Measurements from ENCODE around the gene HAUS7. TPM values are rescaled to one million over a fixed set of nuclear protein-coding genes. Genes with fewer than 3 reads are reported as not detected.

Gene HAUS7
- polyA plus RNA-seq, 2 of the 4 experiments (the other 2 are of a cell fraction) = 39.1 to 53.6 TPM

DNA sequence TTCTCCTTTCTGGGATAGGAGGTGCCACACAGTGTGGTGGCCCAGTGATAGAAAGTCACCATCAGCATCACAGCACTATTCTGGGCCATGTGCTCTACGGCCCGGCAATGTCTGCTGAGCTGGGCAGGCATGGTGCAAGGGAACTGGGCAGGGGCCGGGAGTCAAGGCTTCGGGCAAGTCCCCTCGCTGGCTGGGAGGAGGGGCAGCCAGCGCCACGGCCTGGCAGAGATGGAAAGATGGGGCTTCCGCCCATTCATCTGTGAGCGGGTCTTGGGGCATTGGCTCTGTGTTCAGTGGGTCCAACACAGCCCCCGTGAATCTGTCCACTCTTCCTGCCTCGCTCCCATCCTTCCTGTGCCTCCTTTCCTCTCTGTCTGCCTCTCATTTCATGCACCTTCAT is 40.0 kb upstream of the HAUS7 start:
- 84% methylated on average over 3 of the region's 11 CpGs for WGBS (ENCODE audit: missing lambda C conversion rate)
- ATAC-seq (no peak), FAIRE-seq (no peak), DNase-seq (ENCODE audit: low read depth in 1 of 2, low spot score in 1 of 2) (no peak)
- no peaks in the 10 kb centered on the region for H3K9me3 ChIP-seq
- no peak overlapping the region for H3K27ac ChIP-seq
- H3K4me3 ChIP-seq = no peak overlapping the region
- POLR2A ChIA-PET = no interaction called here
- CTCF ChIA-PET = interaction anchor here (1.1 to 7.6 kb wide), 6 partner anchors 10 to 478 kb away, joined by 3 to 130 read pairs (median 4); partner anchors contain the start of gene HAUS7
- TF ChIP-seq, protein P1, sequence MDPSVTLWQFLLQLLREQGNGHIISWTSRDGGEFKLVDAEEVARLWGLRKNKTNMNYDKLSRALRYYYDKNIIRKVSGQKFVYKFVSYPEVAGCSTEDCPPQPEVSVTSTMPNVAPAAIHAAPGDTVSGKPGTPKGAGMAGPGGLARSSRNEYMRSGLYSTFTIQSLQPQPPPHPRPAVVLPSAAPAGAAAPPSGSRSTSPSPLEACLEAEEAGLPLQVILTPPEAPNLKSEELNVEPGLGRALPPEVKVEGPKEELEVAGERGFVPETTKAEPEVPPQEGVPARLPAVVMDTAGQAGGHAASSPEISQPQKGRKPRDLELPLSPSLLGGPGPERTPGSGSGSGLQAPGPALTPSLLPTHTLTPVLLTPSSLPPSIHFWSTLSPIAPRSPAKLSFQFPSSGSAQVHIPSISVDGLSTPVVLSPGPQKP (IDR thresholded peaks at IDR 0.05; ENCODE audit: low read depth, low read length) = no peak
- TF ChIP-seq BHLHE40 (IDR thresholded peaks at IDR 0.05; ENCODE audit: low read depth, low read length) = no peak
- no peak overlapping the region for H3K4me2 ChIP-seq
- H3K4me1 ChIP-seq = no peaks in the 10 kb centered on the region

DNA sequence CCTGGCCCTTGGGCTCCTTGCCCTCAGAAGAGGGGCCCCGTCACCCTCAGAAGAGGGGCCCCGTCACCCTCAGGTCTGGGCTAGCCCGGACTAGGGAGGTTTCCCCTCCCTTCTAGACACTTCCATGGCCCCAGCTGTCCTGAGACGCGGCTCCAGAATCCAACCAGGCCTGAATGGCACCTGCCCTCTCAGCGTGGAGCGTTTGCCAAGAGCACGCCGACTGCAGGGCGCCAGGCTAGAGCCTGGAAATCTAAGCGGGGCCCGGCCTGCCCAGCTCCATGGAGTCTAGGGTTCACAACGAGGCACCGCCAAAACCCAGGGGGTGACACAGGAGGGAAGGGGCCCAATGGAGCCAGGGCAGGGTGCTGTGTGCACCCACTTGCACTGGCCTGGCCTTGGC is 39.2 kb upstream of the HAUS7 start:
- H3K27ac ChIP-seq = no peak overlapping the region
- H3K4me3 ChIP-seq = no peak overlapping the region
- ChIA-PET CTCF (interaction anchor here (0.7 to 7.6 kb wide), 10 partner anchors 10 to 656 kb away, joined by 3 to 130 read pairs (median 4); partner anchors contain the start of genes BGN, HAUS7 and PNCK), POLR2A (no interaction called here)
- DNase-seq (ENCODE audit: low read depth in 1 of 2, low spot score in 1 of 2) = no peak
- TF ChIP-seq MYC (IDR thresholded peaks at IDR 0.05; ENCODE audit: borderline replicate concordance, low read length) (no peak), RARB (CRISPR knock-in tag; IDR thresholded peaks at IDR 0.05) (no peak), MAFK (IDR thresholded peaks at IDR 0.05; ENCODE audit: partially characterized antibody) (no peak), NFE2L2 (conservative IDR thresholded peaks at IDR 0.05; ENCODE audit: low read length) (no peak), HOXB5 (CRISPR knock-in tag; IDR thresholded peaks at IDR 0.05) (no peak), ZNF302 (CRISPR knock-in tag; IDR thresholded peaks at IDR 0.05) (no peak), RFX5 (IDR thresholded peaks at IDR 0.05) (no peak), FOSB (CRISPR knock-in tag; IDR thresholded peaks at IDR 0.05) (no peak), POLR2A (IDR thresholded peaks at IDR 0.05; ENCODE audit: low read length) (no peak), BHLHE40 (IDR thresholded peaks at IDR 0.05; ENCODE audit: low read depth, low read length) (no peak), HOXB13 (CRISPR knock-in tag; IDR thresholded peaks at IDR 0.05; ENCODE audit: low read depth) (no peak), EHMT2 (IDR thresholded peaks at IDR 0.05; ENCODE audit: low read depth) (no peak)
- TF ChIP-seq, protein P2, sequence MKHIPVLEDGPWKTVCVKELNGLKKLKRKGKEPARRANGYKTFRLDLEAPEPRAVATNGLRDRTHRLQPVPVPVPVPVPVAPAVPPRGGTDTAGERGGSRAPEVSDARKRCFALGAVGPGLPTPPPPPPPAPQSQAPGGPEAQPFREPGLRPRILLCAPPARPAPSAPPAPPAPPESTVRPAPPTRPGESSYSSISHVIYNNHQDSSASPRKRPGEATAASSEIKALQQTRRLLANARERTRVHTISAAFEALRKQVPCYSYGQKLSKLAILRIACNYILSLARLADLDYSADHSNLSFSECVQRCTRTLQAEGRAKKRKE (CRISPR knock-in tag; IDR thresholded peaks at IDR 0.05; ENCODE audit: low read depth) = no peak
- TF ChIP-seq, protein P3, sequence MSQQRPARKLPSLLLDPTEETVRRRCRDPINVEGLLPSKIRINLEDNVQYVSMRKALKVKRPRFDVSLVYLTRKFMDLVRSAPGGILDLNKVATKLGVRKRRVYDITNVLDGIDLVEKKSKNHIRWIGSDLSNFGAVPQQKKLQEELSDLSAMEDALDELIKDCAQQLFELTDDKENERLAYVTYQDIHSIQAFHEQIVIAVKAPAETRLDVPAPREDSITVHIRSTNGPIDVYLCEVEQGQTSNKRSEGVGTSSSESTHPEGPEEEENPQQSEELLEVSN (IDR thresholded peaks at IDR 0.05; ENCODE audit: borderline replicate concordance, low read depth) = no peak
- TF ChIP-seq, protein P4, sequence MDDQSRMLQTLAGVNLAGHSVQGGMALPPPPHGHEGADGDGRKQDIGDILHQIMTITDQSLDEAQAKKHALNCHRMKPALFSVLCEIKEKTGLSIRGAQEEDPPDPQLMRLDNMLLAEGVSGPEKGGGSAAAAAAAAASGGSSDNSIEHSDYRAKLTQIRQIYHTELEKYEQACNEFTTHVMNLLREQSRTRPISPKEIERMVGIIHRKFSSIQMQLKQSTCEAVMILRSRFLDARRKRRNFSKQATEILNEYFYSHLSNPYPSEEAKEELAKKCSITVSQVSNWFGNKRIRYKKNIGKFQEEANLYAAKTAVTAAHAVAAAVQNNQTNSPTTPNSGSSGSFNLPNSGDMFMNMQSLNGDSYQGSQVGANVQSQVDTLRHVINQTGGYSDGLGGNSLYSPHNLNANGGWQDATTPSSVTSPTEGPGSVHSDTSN (IDR thresholded peaks at IDR 0.05) = no peak
- TF ChIP-seq, protein P5, sequence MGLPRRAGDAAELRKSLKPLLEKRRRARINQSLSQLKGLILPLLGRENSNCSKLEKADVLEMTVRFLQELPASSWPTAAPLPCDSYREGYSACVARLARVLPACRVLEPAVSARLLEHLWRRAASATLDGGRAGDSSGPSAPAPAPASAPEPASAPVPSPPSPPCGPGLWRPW (IDR thresholded peaks at IDR 0.05) = no peak
- H3K9me3 ChIP-seq = no peaks in the 10 kb centered on the region
- H3K4me2 ChIP-seq = no peak overlapping the region
- 80% methylated on average over 6 of the region's 14 CpGs for WGBS (ENCODE audit: missing lambda C conversion rate)
- FAIRE-seq = no peak
- no peaks in the 10 kb centered on the region for H3K4me1 ChIP-seq
- no peak for ATAC-seq

DNA sequence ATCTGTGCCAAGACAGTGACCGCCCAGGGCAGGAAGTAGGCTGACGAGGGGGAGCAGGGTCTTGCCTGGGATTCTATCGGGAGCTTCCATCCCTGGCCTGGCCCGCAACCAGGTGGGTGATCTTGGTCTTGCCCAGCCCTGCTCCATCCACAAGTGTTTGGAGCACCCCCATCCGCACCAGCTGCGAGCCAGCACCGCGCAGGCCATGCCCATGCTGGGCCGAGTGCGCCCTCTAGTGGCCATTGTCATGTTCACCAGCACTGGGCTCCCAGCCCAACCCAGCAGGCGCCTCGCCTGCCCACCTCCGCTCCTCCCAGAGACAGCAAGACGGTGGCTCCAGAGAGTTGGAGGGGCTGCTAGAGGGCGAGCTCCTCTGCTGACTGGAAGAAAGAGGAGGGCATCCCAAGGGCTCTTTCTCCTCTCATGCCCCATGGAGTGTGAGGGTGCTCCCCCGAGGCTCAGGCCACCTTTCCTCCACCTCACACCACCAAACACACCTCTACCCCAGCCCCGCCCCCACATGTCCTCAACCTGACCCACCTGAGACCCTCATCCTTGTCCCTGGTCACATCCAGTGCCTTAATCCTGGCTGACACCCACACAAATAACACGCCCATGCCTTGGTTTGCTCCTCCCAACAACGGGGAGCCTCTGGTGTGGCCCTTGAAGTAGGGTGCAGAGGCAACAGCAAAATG is 37.3 kb upstream of the HAUS7 start:
- H3K4me2 ChIP-seq = peak overlapping the region; percentile 53; the same call in 2 of the 3 replicates
- no peaks in the 10 kb centered on the region for H3K4me1 ChIP-seq
- DNase-seq (ENCODE audit: low read depth in 1 of 2, low spot score in 1 of 2) (peak; percentile 69 to 88), FAIRE-seq (peak; percentile 99), ATAC-seq (peak; percentile 88 to 98)
- no peaks in the 10 kb centered on the region for H3K9me3 ChIP-seq
- no peak overlapping the region for H3K4me3 ChIP-seq
- ChIA-PET POLR2A (no interaction called here), CTCF (interaction anchor here (0.6 to 7.6 kb wide), 37 partner anchors 9 to 566 kb away, joined by 3 to 130 read pairs (median 5); partner anchors contain the start of genes ATP2B3, BGN, HAUS7 and PNMA5)
- WGBS (ENCODE audit: missing lambda C conversion rate) = 9% methylated on average over 8 of the region's 19 CpGs
- peak overlapping the region in 1 of 2 experiments; percentile 48; a peak in 1 of 6 replicates for H3K27ac ChIP-seq
- no peak for TF ChIP-seq RNF2 (IDR thresholded peaks at IDR 0.05; ENCODE audit: borderline replicate concordance, low read depth)
- TF ChIP-seq JUNB (IDR thresholded peaks at IDR 0.05) = no peak
- TF ChIP-seq RAD21 (conservative IDR thresholded peaks at IDR 0.05 in 1 of 2, IDR thresholded peaks at IDR 0.05 in 1 of 2) = peak; percentile 88 to 89
- no peak for TF ChIP-seq SREBF2 (IDR thresholded peaks at IDR 0.05)
- TF ChIP-seq CHD4 (IDR thresholded peaks at IDR 0.05; ENCODE audit: borderline replicate concordance) = no peak
- TF ChIP-seq SMC3 (IDR thresholded peaks at IDR 0.05) = peak; percentile 81
- TF ChIP-seq, protein P6, sequence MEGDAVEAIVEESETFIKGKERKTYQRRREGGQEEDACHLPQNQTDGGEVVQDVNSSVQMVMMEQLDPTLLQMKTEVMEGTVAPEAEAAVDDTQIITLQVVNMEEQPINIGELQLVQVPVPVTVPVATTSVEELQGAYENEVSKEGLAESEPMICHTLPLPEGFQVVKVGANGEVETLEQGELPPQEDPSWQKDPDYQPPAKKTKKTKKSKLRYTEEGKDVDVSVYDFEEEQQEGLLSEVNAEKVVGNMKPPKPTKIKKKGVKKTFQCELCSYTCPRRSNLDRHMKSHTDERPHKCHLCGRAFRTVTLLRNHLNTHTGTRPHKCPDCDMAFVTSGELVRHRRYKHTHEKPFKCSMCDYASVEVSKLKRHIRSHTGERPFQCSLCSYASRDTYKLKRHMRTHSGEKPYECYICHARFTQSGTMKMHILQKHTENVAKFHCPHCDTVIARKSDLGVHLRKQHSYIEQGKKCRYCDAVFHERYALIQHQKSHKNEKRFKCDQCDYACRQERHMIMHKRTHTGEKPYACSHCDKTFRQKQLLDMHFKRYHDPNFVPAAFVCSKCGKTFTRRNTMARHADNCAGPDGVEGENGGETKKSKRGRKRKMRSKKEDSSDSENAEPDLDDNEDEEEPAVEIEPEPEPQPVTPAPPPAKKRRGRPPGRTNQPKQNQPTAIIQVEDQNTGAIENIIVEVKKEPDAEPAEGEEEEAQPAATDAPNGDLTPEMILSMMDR (IDR thresholded peaks at IDR 0.05) = peak; percentile 84

Data from A549 (cell line).